ENCODE data around the gene CD163L1. TPM values are rescaled to one million over a fixed set of nuclear protein-coding genes. Genes with fewer than 3 reads are reported as not detected.

Gene CD163L1
- total RNA-seq, 4 donors from 2014 or later: 1.3 to 2.9 (median 1.6) TPM

GRCh38 chr12:7396418-7396817, 47.5 kb downstream of the CD163L1 start:
- Histone ChIP-seq H3K27ac (replicated peaks in 1 of 4) (no peak overlapping the region), H3K4me3 (no peak overlapping the region), H3K4me1 (no peaks in the 10 kb centered on the region), H3K9me3 (no peaks in the 10 kb centered on the region), H3K27me3 (no peaks in the 10 kb centered on the region), H3K36me3 (no peaks in the 10 kb centered on the region)
- WGBS: 81% methylated on average over 3 of the region's 3 CpGs
- no peak for DNase-seq (ENCODE audit: extremely low spot score)
- TF ChIP-seq POLR2AphosphoS5 (IDR thresholded peaks at IDR 0.05) (no peak), POLR2A (IDR thresholded peaks at IDR 0.05; ENCODE audit: low read depth) (no peak), EP300 (IDR thresholded peaks at IDR 0.05) (no peak)
- TF ChIP-seq, protein P1, sequence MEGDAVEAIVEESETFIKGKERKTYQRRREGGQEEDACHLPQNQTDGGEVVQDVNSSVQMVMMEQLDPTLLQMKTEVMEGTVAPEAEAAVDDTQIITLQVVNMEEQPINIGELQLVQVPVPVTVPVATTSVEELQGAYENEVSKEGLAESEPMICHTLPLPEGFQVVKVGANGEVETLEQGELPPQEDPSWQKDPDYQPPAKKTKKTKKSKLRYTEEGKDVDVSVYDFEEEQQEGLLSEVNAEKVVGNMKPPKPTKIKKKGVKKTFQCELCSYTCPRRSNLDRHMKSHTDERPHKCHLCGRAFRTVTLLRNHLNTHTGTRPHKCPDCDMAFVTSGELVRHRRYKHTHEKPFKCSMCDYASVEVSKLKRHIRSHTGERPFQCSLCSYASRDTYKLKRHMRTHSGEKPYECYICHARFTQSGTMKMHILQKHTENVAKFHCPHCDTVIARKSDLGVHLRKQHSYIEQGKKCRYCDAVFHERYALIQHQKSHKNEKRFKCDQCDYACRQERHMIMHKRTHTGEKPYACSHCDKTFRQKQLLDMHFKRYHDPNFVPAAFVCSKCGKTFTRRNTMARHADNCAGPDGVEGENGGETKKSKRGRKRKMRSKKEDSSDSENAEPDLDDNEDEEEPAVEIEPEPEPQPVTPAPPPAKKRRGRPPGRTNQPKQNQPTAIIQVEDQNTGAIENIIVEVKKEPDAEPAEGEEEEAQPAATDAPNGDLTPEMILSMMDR (IDR thresholded peaks at IDR 0.05): no peak
- intact Hi-C loops (cut with DNase I): no loop called here

- Histone ChIP-seq H3K27me3 (no peaks in the 10 kb centered on the region), H3K36me3 (no peaks in the 10 kb centered on the region), H3K4me1 (no peaks in the 10 kb centered on the region), H3K9me3 (no peaks in the 10 kb centered on the region), H3K27ac (replicated peaks in 1 of 4) (no peak overlapping the region), H3K4me3 (no peak overlapping the region)
- WGBS: 85% methylated on average over 5 of the region's 5 CpGs
- intact Hi-C loops (cut with DNase I): no loop called here
- no peak for DNase-seq (ENCODE audit: extremely low spot score)
- no peak for TF ChIP-seq EP300 (IDR thresholded peaks at IDR 0.05)
- no peak for TF ChIP-seq POLR2AphosphoS5 (IDR thresholded peaks at IDR 0.05)
- TF ChIP-seq POLR2A (IDR thresholded peaks at IDR 0.05; ENCODE audit: low read depth): no peak
- TF ChIP-seq, protein P1 (IDR thresholded peaks at IDR 0.05): no peak
Observed at GRCh38 chr12:7395950-7396349, 48.0 kb downstream of the CD163L1 start.

DNA sequence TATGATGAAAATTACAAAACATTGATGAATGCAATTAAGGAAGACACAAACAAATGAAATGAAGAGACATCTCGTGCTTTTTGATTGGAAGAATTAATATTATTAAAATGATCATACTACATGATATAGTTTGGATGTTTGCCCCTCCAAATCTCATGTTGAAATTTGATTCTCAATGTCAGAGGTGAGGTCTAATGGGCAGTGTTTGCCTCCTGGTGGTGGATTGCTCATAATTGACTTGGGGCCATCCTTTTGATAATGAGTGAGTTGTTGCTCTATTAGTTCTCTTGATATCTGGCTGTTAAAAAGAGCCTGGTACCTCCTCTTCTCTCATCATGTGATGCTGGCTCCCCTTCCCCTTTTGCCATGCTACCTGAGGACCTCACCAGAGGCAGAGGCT, 56.7 kb downstream of the CD163L1 start:
- DNase-seq (ENCODE audit: extremely low spot score): no peak
- intact Hi-C loops (cut with DNase I): no loop called here
- 64% methylated on average over 1 of the region's 1 CpG for WGBS

DNA sequence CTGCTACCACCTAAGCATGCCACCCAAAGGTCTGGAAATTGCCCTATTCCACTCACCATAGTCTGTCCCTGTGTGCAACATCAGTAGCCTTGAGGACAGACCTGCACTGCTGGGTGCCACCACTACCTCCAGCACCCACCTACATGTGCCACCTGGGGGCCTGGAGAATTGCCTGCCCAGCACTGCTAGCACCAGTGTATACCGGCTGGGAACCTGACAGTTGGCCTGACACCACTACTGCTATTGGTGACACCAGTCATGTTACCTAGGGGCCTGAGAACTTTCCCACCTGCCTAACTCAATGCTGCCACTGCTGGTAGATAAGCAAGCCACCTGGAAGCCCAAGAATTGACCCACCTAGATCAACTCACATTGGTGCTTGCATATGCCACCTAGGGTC, 60.8 kb downstream of the CD163L1 start:
- no peaks in the 10 kb centered on the region for H3K27me3 ChIP-seq
- H3K9me3 ChIP-seq: peaks cover 0 to 16% (median 9%) of the 10 kb centered on the region in 4 donors
- H3K36me3 ChIP-seq: no peaks in the 10 kb centered on the region
- no peaks in the 10 kb centered on the region for H3K4me1 ChIP-seq
- no peak overlapping the region for H3K27ac ChIP-seq (replicated peaks in 1 of 4)
- H3K4me3 ChIP-seq: no peak overlapping the region
- intact Hi-C loops (cut with DNase I): no loop called here
- no peak for DNase-seq (ENCODE audit: extremely low spot score)
- TF ChIP-seq EP300 (IDR thresholded peaks at IDR 0.05) (no peak), POLR2A (IDR thresholded peaks at IDR 0.05; ENCODE audit: low read depth) (no peak), POLR2AphosphoS5 (IDR thresholded peaks at IDR 0.05) (no peak)
- TF ChIP-seq, protein P1 (IDR thresholded peaks at IDR 0.05): no peak
- no CpG with 5 or more reads among the region's 1 CpG for WGBS

More for the DNA sequence above, 56.7 kb downstream of the CD163L1 start:
- TF ChIP-seq, protein P1 (IDR thresholded peaks at IDR 0.05): no peak
- TF ChIP-seq EP300 (IDR thresholded peaks at IDR 0.05) (no peak), POLR2AphosphoS5 (IDR thresholded peaks at IDR 0.05) (no peak), POLR2A (IDR thresholded peaks at IDR 0.05; ENCODE audit: low read depth) (no peak)
- Histone ChIP-seq H3K27ac (replicated peaks in 1 of 4) (no peak overlapping the region), H3K9me3 (peaks cover 0 to 20% (median 11%) of the 10 kb centered on the region in 4 donors), H3K27me3 (no peaks in the 10 kb centered on the region), H3K36me3 (no peaks in the 10 kb centered on the region), H3K4me3 (no peak overlapping the region), H3K4me1 (no peaks in the 10 kb centered on the region)

DNA sequence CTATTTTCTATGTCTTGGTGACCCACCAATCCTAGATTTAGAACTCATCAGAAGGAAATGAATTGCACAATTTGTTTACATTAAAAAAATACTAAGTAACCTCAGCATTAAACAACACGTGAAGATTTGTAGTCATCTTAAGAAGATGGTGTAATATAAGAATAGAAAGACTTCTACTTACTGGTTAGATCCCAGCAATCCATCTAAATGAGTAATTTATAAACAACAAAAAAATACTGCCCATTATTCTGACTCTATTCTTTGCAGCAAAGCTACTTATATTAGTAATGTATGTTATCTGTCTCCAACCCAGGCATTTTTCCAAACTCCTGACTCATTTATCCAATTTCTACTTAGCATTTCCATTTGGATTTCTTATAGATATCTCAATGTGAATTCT, 67.8 kb downstream of the CD163L1 start:
- intact Hi-C loops (cut with DNase I): no loop called here
- Histone ChIP-seq H3K4me1 (no peaks in the 10 kb centered on the region), H3K27ac (replicated peaks in 1 of 4) (no peak overlapping the region), H3K4me3 (no peak overlapping the region), H3K9me3 (no peaks in the 10 kb centered on the region), H3K36me3 (no peaks in the 10 kb centered on the region), H3K27me3 (peaks cover 0 to 3% (median 0%) of the 10 kb centered on the region in 4 donors)
- WGBS: 63% methylated on average over 1 of the region's 1 CpG
- DNase-seq (ENCODE audit: extremely low spot score): no peak
- no peak for TF ChIP-seq POLR2AphosphoS5 (IDR thresholded peaks at IDR 0.05)
- TF ChIP-seq, protein P1 (IDR thresholded peaks at IDR 0.05): no peak
- TF ChIP-seq POLR2A (IDR thresholded peaks at IDR 0.05; ENCODE audit: low read depth): no peak
- TF ChIP-seq EP300 (IDR thresholded peaks at IDR 0.05): no peak
